GM12864 (cell line): ENCODE data around the gene BRWD1.

ENCODE experiments used
- DNase-seq: peaks from one replicate; pipeline ENCODE4 v3.0.0-alpha.2; 2011; ENCODE audit warnings: low read depth
- H3K4me3 ChIP-seq: 2 replicates; pipeline ENCODE4 v1.5.1; 2011; ENCODE audit warnings: mild to moderate bottlenecking, low read depth, low read length, control low read depth
- CTCF ChIP-seq: IDR thresholded peaks from 2 replicates; pipeline ENCODE4 v1.5.1; 2011; ENCODE audit warnings: low read depth, mild to moderate bottlenecking, moderate library complexity, low read length, control low read depth, inconsistent platforms; ENCODE audit errors: missing control alignments

Gene BRWD1

GRCh38 chr21:39348355-39349210 is 35.2 kb upstream of the BRWD1 start, which contains the start of gene HMGN1:
TSS of gene HMGN1 (minus strand) at chr21:39349088. CDS start at chr21:39348917, 171 bp downstream.
- H3K4me3 ChIP-seq = peak within 1 kb of the TSS; percentile 97
- TF ChIP-seq CTCF = no peak
- DNase-seq = peak; percentile 60

DNA sequence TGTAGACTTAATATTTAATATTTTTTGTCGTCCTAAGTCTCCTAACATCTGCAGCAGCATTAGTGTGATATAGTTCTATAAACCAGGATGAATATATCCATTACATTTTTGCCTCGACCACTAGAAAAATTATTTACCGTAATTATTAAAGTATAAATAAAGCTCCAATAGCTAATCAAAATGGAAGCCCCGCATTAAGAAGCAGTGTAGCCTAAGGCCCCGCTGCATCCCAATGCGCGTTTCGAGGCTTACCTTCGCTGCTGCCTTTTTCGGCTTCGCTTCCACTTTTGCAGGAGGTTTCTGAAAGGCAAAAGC is 34.6 kb upstream of the BRWD1 start:
- peak overlapping the region; percentile 97 for H3K4me3 ChIP-seq
- peak; percentile 30 for DNase-seq
- no peak for TF ChIP-seq CTCF

DNA sequence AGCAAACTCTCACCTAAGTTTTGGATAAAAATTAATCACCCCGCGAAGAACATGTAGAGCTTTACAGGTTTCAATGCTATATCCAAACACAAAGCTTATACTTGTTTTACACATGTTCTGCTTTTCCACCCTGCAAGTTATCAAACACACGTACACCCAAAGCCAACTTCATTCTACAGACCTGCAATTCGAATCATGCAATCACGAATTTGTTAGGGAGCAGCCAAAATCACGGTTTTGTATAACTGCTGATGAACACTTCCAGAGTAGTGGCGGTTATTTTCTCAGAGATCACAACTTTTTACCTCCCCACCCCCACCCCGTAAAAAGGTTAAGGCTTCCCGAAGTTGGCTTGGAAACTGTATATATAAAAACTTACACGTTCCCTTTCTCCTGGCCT is 34.1 kb upstream of the BRWD1 start:
- peak overlapping the region; percentile 97 for H3K4me3 ChIP-seq
- TF ChIP-seq CTCF = no peak
- DNase-seq = no peak

GRCh38 chr21:39346671-39347331 is 33.4 kb upstream of the BRWD1 start:
- H3K4me3 ChIP-seq = peak overlapping the region; percentile 97; the same call in 1 of the 2 replicates
- TF ChIP-seq CTCF = no peak
- DNase-seq = no peak

DNA sequence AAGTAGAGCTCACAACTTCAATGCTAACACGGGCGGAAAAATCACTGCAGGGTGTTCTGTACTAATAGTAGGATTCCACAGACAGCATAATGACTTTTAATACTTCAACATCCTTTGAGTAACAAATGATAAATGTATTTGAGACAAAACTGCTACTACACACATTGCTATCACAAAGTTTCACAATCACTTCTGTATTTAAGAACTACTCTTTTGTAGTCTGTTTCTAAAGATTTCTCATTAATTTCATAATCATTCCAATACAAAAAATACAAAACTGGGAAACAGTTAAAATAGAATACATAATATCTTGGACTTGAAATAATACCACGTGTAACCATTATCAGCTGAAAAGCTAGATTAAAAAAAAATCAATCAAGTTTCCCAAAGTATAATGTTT is 32.8 kb upstream of the BRWD1 start:
- no peak for TF ChIP-seq CTCF
- DNase-seq = no peak
- no peak overlapping the region; the same call in 1 of the 2 replicates for H3K4me3 ChIP-seq

DNA sequence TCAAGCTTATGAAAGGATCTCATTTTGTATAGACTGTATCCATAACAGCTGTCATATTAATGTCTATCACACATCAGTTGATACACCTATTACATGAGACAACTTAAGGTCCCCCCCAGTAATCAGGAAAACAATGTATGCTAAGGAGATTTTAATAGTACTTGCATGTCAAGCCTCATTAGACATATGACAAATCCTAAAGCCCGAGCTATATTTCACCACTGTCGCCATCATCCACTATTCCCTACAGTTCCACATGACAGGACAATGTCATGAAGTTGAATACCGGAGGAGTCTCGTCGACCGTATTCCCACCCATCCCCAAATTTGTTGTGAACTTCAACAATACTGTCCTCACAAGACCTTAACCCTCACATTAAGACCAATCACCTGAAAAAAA is 32.0 kb upstream of the BRWD1 start:
- DNase-seq = no peak
- TF ChIP-seq CTCF = no peak
- H3K4me3 ChIP-seq = no peak overlapping the region
